Natural killer cell (primary cell): ENCODE data around the gene RAPGEF1. TPM values are rescaled to one million over a fixed set of nuclear protein-coding genes. Genes with fewer than 3 reads are reported as not detected.

ENCODE experiments used
- ATAC-seq, 3 donors: fragments of 150-1000 bp in 2 of 3; fragments of 200-7000 bp in 1 of 3; cut with Tn5 transposase; 1 replicate in 1 of 3; 2 replicates in 2 of 3; pipeline ENCODE4 v1.10.0; 2021; ENCODE audit warnings: mild to moderate bottlenecking in 2 of 3, moderate library complexity in 2 of 3
- DNase-seq, 2 donors: peaks; one replicate each; pipeline versions ENCODE4 v3.0.0 to v3.0.0-alpha.2; 2013 to 2021; ENCODE audit warnings: mixed read lengths in 1 of 2
- H3K27ac ChIP-seq: one replicate; pipeline ENCODE4 v1.5.1; 2013; ENCODE audit warnings: mild to moderate bottlenecking, low read length
- H3K27me3 ChIP-seq: one replicate; pipeline ENCODE4 v1.6.1; 2013; ENCODE audit warnings: low read length; ENCODE audit not compliant: control insufficient read depth, insufficient read depth
- H3K36me3 ChIP-seq: one replicate; pipeline ENCODE4 v1.6.1; 2013; ENCODE audit warnings: low read length; ENCODE audit not compliant: control insufficient read depth, insufficient read depth
- H3K4me1 ChIP-seq: one replicate; pipeline ENCODE4 v1.6.1; 2013; ENCODE audit warnings: low read length; ENCODE audit not compliant: control insufficient read depth, insufficient read depth
- H3K4me3 ChIP-seq: one replicate; pipeline ENCODE4 v1.5.1; 2013; ENCODE audit warnings: low read length
- H3K9me3 ChIP-seq: one replicate; pipeline ENCODE4 v1.6.1; 2013; ENCODE audit warnings: low read length; ENCODE audit not compliant: control insufficient read depth, insufficient read depth
- H3K27ac Mint-ChIP-seq, 2 donors: one replicate each; pipeline ENCODE4 v1.8.0; 2022; ENCODE audit warnings: mild to moderate bottlenecking in 2 of 2, mixed read lengths in 2 of 2, moderate library complexity in 1 of 2
- H3K27me3 Mint-ChIP-seq, 2 donors: one replicate each; pipeline ENCODE4 v1.8.0; 2022; ENCODE audit warnings: low read depth in 2 of 2, mixed read lengths in 2 of 2
- H3K36me3 Mint-ChIP-seq: one replicate; pipeline ENCODE4 v1.8.0; 2022; ENCODE audit warnings: mixed read lengths
- H3K4me1 Mint-ChIP-seq, 2 donors: one replicate each; pipeline ENCODE4 v1.8.0; 2022; ENCODE audit warnings: mixed read lengths in 2 of 2
- H3K4me3 Mint-ChIP-seq: one replicate; pipeline ENCODE4 v1.8.0; 2022; ENCODE audit warnings: mild to moderate bottlenecking, moderate library complexity, mixed read lengths
- H3K9me3 Mint-ChIP-seq, 2 donors: one replicate each; pipeline ENCODE4 v1.8.0; 2022; ENCODE audit warnings: mixed read lengths in 2 of 2
- whole genome bisulfite sequencing: methylation state at CpG from one replicate; pipeline ENCODE4 v1.1.7; 2013; ENCODE audit warnings: missing lambda C conversion rate; ENCODE audit not compliant: insufficient coverage; 5-methylcytosine and 5-hydroxymethylcytosine counted together
- intact Hi-C: fragments of 100-400 bp; cut with micrococcal nuclease; formaldehyde crosslinking; loops from one replicate; pipeline ENCODE4 v1.14.2; 2022
- total RNA-seq, 4 donors: library from RNA; stranded (reverse); fragments of 120-200 nt in 1 of 4; gene quantifications; one replicate each; pipeline versions ENCODE4 v1.2.3 to v1.2.4, GENCODE V29; 2013 to 2022
- TF ChIP-seq, protein P1 (sequence below): fragments of 200-600 bp; IDR thresholded peaks from one replicate; pipeline ENCODE4 v1.8.0; 2022; ENCODE audit warnings: antibody characterized with exemption

Gene RAPGEF1
- total RNA-seq, 3 donors from 2014 or later (not counting 1 experiment from before 2014, with no cell fraction given), result 210 to 224 (median 222) TPM

DNA sequence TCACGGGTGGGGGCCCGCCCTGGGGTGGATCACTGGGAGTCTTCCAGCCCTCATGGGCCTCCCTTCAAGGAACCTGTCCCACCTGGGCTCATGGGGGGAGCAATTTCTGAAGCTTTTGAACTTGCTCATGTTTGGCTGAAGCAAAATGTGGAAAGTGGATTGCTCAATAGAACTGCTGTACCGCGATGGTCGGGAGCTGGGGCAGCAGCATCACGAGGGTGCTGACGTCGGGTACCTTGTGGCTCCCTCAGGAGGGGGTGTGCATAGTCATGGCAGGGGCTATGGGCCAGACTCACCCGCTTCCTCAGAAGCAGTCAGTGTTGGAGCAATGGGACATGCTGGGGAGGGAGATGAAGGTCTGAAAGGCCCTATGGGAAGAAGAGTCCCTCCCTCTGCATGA lies 136.7 kb downstream of the RAPGEF1 start:
- H3K36me3 Mint-ChIP-seq, result no peaks in the 10 kb centered on the region
- no peaks in the 10 kb centered on the region for H3K27me3 Mint-ChIP-seq

DNA sequence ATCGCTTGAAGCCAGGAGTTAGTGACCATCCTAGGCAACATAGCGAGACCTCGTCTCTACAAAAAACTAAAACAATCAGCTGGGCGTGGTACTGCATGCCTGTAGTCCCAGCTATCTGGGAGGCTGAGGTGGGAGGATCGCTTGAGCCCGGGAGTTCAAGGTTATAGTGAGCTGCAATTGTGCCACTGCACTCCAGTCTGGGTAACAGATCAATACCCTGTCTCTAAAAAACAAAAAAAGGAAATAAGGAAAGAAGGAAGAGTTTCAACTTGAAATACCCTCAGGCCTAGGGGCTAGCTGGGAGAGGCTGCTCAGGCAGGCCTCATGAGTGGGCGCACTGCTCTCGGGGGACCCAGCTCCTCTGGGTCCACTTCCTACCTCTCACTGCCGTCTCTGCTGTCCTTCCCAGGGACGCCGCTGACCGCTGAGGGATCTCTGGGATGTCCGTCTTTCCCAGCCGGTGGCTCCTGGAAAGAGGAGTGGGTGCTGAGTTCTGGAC lies 138.1 kb downstream of the RAPGEF1 start:
- H3K4me3 ChIP-seq, result no peak overlapping the region
- H3K9me3 Mint-ChIP-seq, result no peaks in the 10 kb centered on the region
- no peak overlapping the region for H3K27ac ChIP-seq
- ATAC-seq (no peak), DNase-seq (no peak)
- no peaks in the 10 kb centered on the region for H3K27me3 ChIP-seq
- TF ChIP-seq, protein P1, sequence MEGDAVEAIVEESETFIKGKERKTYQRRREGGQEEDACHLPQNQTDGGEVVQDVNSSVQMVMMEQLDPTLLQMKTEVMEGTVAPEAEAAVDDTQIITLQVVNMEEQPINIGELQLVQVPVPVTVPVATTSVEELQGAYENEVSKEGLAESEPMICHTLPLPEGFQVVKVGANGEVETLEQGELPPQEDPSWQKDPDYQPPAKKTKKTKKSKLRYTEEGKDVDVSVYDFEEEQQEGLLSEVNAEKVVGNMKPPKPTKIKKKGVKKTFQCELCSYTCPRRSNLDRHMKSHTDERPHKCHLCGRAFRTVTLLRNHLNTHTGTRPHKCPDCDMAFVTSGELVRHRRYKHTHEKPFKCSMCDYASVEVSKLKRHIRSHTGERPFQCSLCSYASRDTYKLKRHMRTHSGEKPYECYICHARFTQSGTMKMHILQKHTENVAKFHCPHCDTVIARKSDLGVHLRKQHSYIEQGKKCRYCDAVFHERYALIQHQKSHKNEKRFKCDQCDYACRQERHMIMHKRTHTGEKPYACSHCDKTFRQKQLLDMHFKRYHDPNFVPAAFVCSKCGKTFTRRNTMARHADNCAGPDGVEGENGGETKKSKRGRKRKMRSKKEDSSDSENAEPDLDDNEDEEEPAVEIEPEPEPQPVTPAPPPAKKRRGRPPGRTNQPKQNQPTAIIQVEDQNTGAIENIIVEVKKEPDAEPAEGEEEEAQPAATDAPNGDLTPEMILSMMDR, result no peak
- H3K4me1 Mint-ChIP-seq, result peaks cover 21 to 22% of the 10 kb centered on the region in 2 donors
- H3K36me3 Mint-ChIP-seq, result no peaks in the 10 kb centered on the region
- peaks cover 78% of the 10 kb centered on the region for H3K36me3 ChIP-seq
- H3K27ac Mint-ChIP-seq, result peak overlapping the region; percentile 14 to 44
- intact Hi-C loops, result no loop called here
- 96% methylated on average over 14 of the region's 14 CpGs for WGBS
- H3K27me3 Mint-ChIP-seq, result no peaks in the 10 kb centered on the region
- H3K4me3 Mint-ChIP-seq, result no peak overlapping the region
- H3K4me1 ChIP-seq, result peaks cover 14% of the 10 kb centered on the region
- no peaks in the 10 kb centered on the region for H3K9me3 ChIP-seq

More for the DNA sequence above, 136.7 kb downstream of the RAPGEF1 start:
- Histone ChIP-seq H3K27me3 (no peaks in the 10 kb centered on the region), H3K36me3 (peaks cover 78% of the 10 kb centered on the region), H3K9me3 (no peaks in the 10 kb centered on the region), H3K4me3 (no peak overlapping the region), H3K4me1 (peaks cover 4% of the 10 kb centered on the region), H3K27ac (no peak overlapping the region)
- Mint-ChIP-seq H3K4me3 (no peak overlapping the region), H3K4me1 (peaks cover 27 to 30% of the 10 kb centered on the region in 2 donors), H3K27ac (peak overlapping the region in 1 of 2 donors; percentile 33), H3K9me3 (no peaks in the 10 kb centered on the region)
- peak in 1 of 3 donors; percentile 27 for ATAC-seq
- 91% methylated on average over 9 of the region's 9 CpGs for WGBS
- TF ChIP-seq, protein P1, result no peak
- intact Hi-C loops, result no loop called here
- DNase-seq, result no peak

DNA sequence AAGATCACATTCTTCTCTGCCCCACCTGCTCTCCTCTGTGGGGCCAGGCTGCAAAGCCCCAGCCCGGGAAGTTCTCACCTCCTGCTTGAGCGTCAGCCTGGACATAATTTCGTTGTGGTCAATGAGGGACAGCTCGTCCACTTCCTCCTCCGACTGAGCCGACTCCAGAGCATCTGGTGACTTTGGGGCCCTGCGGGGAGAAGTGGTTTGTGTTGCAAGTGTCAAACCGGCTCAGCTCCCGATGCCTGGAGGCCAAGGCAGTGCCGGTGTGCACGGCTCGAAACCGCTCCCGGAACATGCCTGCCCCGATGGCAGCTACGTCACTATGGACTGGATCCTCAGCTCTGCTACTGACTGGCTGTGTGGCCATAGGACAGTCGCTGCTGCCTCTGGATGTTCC lies 141.8 kb downstream of the RAPGEF1 start:
- H3K27ac Mint-ChIP-seq, result peak overlapping the region in 1 of 2 donors; percentile 41
- H3K4me1 ChIP-seq, result peaks cover 14% of the 10 kb centered on the region
- H3K36me3 ChIP-seq, result peaks cover 76% of the 10 kb centered on the region
- H3K4me3 Mint-ChIP-seq, result no peak overlapping the region
- ATAC-seq, result peak in 2 of 3 donors; percentile 26 to 71
- no peaks in the 10 kb centered on the region for H3K27me3 ChIP-seq
- no peaks in the 10 kb centered on the region for H3K9me3 ChIP-seq
- intact Hi-C loops, result loop anchor here (10.0 kb wide), 1 partner anchor 647 kb away; no protein-coding TSS in a partner anchor
- H3K36me3 Mint-ChIP-seq, result no peaks in the 10 kb centered on the region
- peak overlapping the region; percentile 6 for H3K27ac ChIP-seq
- no peaks in the 10 kb centered on the region for H3K9me3 Mint-ChIP-seq
- no peak overlapping the region for H3K4me3 ChIP-seq
- H3K27me3 Mint-ChIP-seq, result no peaks in the 10 kb centered on the region
- no peak for DNase-seq
- 70% methylated on average over 17 of the region's 17 CpGs for WGBS
- H3K4me1 Mint-ChIP-seq, result peaks cover 11 to 17% of the 10 kb centered on the region in 2 donors
- TF ChIP-seq, protein P1, result no peak

DNA sequence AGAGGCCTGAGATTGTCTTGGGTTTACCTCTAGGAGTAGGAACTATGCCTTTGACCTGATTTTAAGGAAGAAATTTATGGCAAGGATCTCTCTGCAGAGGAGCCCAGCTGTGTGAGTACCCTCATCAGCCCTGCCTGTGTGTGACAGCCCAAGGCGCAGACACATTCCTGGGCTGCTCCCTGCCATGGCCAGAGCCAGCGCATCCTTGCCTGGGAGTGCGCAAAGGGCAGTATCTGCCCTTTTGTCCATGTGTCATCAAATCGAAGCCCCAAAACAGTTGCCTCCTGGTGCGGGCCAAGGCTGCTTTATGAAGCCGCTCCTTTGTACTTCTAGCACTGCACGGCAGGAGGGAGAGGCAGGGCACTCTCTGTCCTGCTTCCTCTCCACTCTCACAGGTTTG lies 142.6 kb downstream of the RAPGEF1 start:
- DNase-seq (no peak), ATAC-seq (no peak)
- H3K27me3 Mint-ChIP-seq, result no peaks in the 10 kb centered on the region
- no peaks in the 10 kb centered on the region for H3K9me3 ChIP-seq
- H3K27me3 ChIP-seq, result no peaks in the 10 kb centered on the region
- no peak overlapping the region for H3K27ac ChIP-seq
- WGBS, result over 99% methylated on average over 7 of the region's 7 CpGs
- peaks cover 14% of the 10 kb centered on the region for H3K4me1 ChIP-seq
- intact Hi-C loops, result loop anchor here (10.0 kb wide), 1 partner anchor 648 kb away; no protein-coding TSS in a partner anchor
- H3K27ac Mint-ChIP-seq, result no peak overlapping the region
- peaks cover 68% of the 10 kb centered on the region for H3K36me3 ChIP-seq
- TF ChIP-seq, protein P1, result no peak
- peaks cover 2 to 8% of the 10 kb centered on the region in 2 donors for H3K4me1 Mint-ChIP-seq
- H3K9me3 Mint-ChIP-seq, result no peaks in the 10 kb centered on the region
- no peak overlapping the region for H3K4me3 ChIP-seq
- no peaks in the 10 kb centered on the region for H3K36me3 Mint-ChIP-seq
- H3K4me3 Mint-ChIP-seq, result no peak overlapping the region
